AG04449 (cell line): ENCODE data around the gene AUNIP.

ENCODE experiments used
- CTCF ChIA-PET: fragments of 350-600 bp; formaldehyde crosslinking; extraction: SDS; loops from one replicate; lab custom pipeline; 2021; ENCODE audit warnings: antibody characterized with exemption; lab: Yijun Ruan, JAX
- POLR2A ChIA-PET: fragments of 400-600, 350-600 bp; formaldehyde crosslinking; extraction: SDS; loops from one replicate; lab custom pipeline; 2020; ENCODE audit warnings: antibody characterized with exemption, inconsistent platforms; lab: Yijun Ruan, JAX
- DNase-seq: peaks from one replicate; pipeline ENCODE4 v3.0.0-alpha.2; 2010; ENCODE audit warnings: low read depth, low spot score
- H3K4me3 ChIP-seq: 2 replicates; pipeline ENCODE4 v1.5.1; 2011; ENCODE audit warnings: low read depth, mild to moderate bottlenecking, control low read depth, low read length
- CTCF ChIP-seq: IDR thresholded peaks from one replicate; pipeline ENCODE4 v1.5.1; 2011; ENCODE audit warnings: mild to moderate bottlenecking, moderate library complexity, low read length, control low read depth, inconsistent platforms; ENCODE audit not compliant: insufficient read depth; ENCODE audit errors: missing control alignments

AUNIP gene

GRCh38 chr1:25876693-25877077, 17.4 kb upstream of the AUNIP start:
- no peak for TF ChIP-seq CTCF
- no peak overlapping the region for H3K4me3 ChIP-seq
- ChIA-PET CTCF (interaction anchor here (1.6 to 3.9 kb wide), 3 partner anchors 10 to 121 kb away, joined by 4 to 24 read pairs (median 17); partner anchors contain the start of gene PAFAH2), POLR2A (interaction anchor here (0.9 kb wide), 1 partner anchor 38 kb away, joined by 3 read pairs; no protein-coding TSS in a partner anchor)
- no peak for DNase-seq

- no peak for DNase-seq
- CTCF ChIA-PET = interaction anchor here (0.7 to 3.9 kb wide), 11 partner anchors 10 to 123 kb away, joined by 3 to 24 read pairs (median 4); partner anchors contain the start of gene PAFAH2
- no peak for TF ChIP-seq CTCF
- peak overlapping the region; percentile 74 for H3K4me3 ChIP-seq
- POLR2A ChIA-PET = interaction anchor here (0.6 to 1.7 kb wide), 5 partner anchors 16 to 56 kb away, joined by 3 to 12 read pairs (median 3); partner anchors contain the start of gene MTFR1L
Observed at GRCh38 chr1:25875856-25876692, 16.8 kb upstream of the AUNIP start.

- CTCF ChIA-PET = interaction anchor here (0.7 to 3.9 kb wide), 14 partner anchors 10 to 125 kb away, joined by 3 to 24 read pairs (median 4); partner anchors contain the start of gene PAFAH2
- peak within 1 kb of the TSS; percentile 74 for H3K4me3 ChIP-seq
- no peak for DNase-seq
- POLR2A ChIA-PET = interaction anchor here (0.6 to 1.7 kb wide), 4 partner anchors 17 to 55 kb away, joined by 3 to 12 read pairs (median 5); partner anchors contain the start of gene MTFR1L
- TF ChIP-seq CTCF = peak; percentile 42
Observed at GRCh38 chr1:25875154-25875855, 16.0 kb upstream of the AUNIP start, which contains the start of gene PAQR7. PAQR7 (minus strand) TSS chr1:25875708; CDS start chr1:25863839, 11,869 bp downstream.

- DNase-seq = no peak
- ChIA-PET POLR2A (interaction anchor here (0.9 to 1.7 kb wide), 2 partner anchors 9 to 55 kb away, joined by 3 to 7 read pairs; partner anchors contain the start of gene MTFR1L), CTCF (interaction anchor here (1.0 to 3.9 kb wide), 12 partner anchors 10 to 161 kb away, joined by 3 to 24 read pairs (median 4); partner anchors contain the start of gene PAFAH2)
- H3K4me3 ChIP-seq = peak overlapping the region; percentile 74
- no peak for TF ChIP-seq CTCF
Observed at GRCh38 chr1:25874635-25875153, 15.4 kb upstream of the AUNIP start.

- H3K4me3 ChIP-seq = peak overlapping the region; percentile 74
- CTCF ChIA-PET = interaction anchor here (1.0 to 3.9 kb wide), 9 partner anchors 12 to 162 kb away, joined by 3 to 24 read pairs (median 4); partner anchors contain the start of gene PAFAH2
- no peak for DNase-seq
- no peak for TF ChIP-seq CTCF
- POLR2A ChIA-PET = interaction anchor here (0.6 to 0.9 kb wide), 2 partner anchors 9 to 31 kb away, joined by 3 read pairs; no protein-coding TSS in a partner anchor
Observed at GRCh38 chr1:25874209-25874608, 15.0 kb upstream of the AUNIP start.
